Activated CD4-positive, alpha-beta T cell treated with anti-CD3 and anti-CD28 coated beads for 1 hour (primary cell): ENCODE data around the gene GPR55.

Experiments
- DNase-seq: peaks from one replicate; pipeline ENCODE4 v3.0.0-alpha.2; 2020

Gene GPR55

GRCh38 chr2:230933521-230934180, 8.6 kb upstream of the GPR55 start:
- no peak for DNase-seq

- DNase-seq = no peak
These were observed 7.8 kb upstream of the GPR55 start for GRCh38 chr2:230932556-230933511.

GRCh38 chr2:230931556-230932231, 6.7 kb upstream of the GPR55 start:
- no peak for DNase-seq

GRCh38 chr2:230930928-230931555, 6.0 kb upstream of the GPR55 start:
- DNase-seq = no peak

- DNase-seq = no peak
These were observed 5.2 kb upstream of the GPR55 start for GRCh38 chr2:230930149-230930780.

- DNase-seq = no peak
These were observed 4.5 kb upstream of the GPR55 start for GRCh38 chr2:230929381-230930148.

GRCh38 chr2:230928701-230929380, 3.8 kb upstream of the GPR55 start:
- no peak for DNase-seq

GRCh38 chr2:230927711-230928341, 2.8 kb upstream of the GPR55 start:
- DNase-seq = no peak

GRCh38 chr2:230925879-230926765, 1.1 kb upstream of the GPR55 start:
- no peak for DNase-seq

- DNase-seq = no peak
These were observed 419 bp upstream of the GPR55 start for GRCh38 chr2:230925443-230925878.

GRCh38 chr2:230924092-230924469, 961 bp downstream of the GPR55 start:
- no peak for DNase-seq

GRCh38 chr2:230922951-230923717, 1.9 kb downstream of the GPR55 start:
- no peak for DNase-seq

GRCh38 chr2:230921806-230922595, 3.0 kb downstream of the GPR55 start:
- no peak for DNase-seq

GRCh38 chr2:230920167-230920566, 4.9 kb downstream of the GPR55 start:
- DNase-seq = no peak

GRCh38 chr2:230919681-230920080, 5.4 kb downstream of the GPR55 start:
- DNase-seq = no peak

- DNase-seq = no peak
These were observed 5.8 kb downstream of the GPR55 start for GRCh38 chr2:230919240-230919639.

- DNase-seq = no peak
These were observed 8.8 kb downstream of the GPR55 start for GRCh38 chr2:230916218-230916617.

GRCh38 chr2:230915319-230915718, 9.7 kb downstream of the GPR55 start:
- no peak for DNase-seq
